SJSA1 (cell line): ENCODE measurements around the gene OR51E1. TPM values are rescaled to one million over a fixed set of nuclear protein-coding genes. Genes with fewer than 3 reads are reported as not detected.

Experiments used
- DNase-seq, 2 experiments: peaks; one replicate each; pipeline ENCODE4 v3.0.0-alpha.2; 2015 to 2020; ENCODE audit warnings: low spot score in 2 of 2, low read depth in 1 of 2
- H3K27ac ChIP-seq: fragments of 250-450 bp; sonication (Bioruptor Pico); 2 replicates; pipeline ENCODE4 v1.5.1; 2020; ENCODE audit warnings: mild to moderate bottlenecking, moderate library complexity
- H3K27me3 ChIP-seq: fragments of 250-450 bp; sonication (Bioruptor Pico); replicated peaks from 2 replicates; pipeline ENCODE4 v1.5.1; 2020; ENCODE audit warnings: mild to moderate bottlenecking, moderate library complexity
- H3K36me3 ChIP-seq: fragments of 250-450 bp; sonication (Bioruptor Pico); 2 replicates; pipeline ENCODE4 v1.5.1; 2020; ENCODE audit warnings: mild to moderate bottlenecking
- H3K4me1 ChIP-seq: fragments of 250-450 bp; sonication (Bioruptor Pico); replicated peaks from 2 replicates; pipeline ENCODE4 v1.6.1; 2021; ENCODE audit warnings: mild to moderate bottlenecking
- H3K4me3 ChIP-seq: fragments of 250-450 bp; sonication (Bioruptor Pico); 2 replicates; pipeline ENCODE4 v1.5.1; 2020; ENCODE audit warnings: mild to moderate bottlenecking
- H3K9me3 ChIP-seq: fragments of 250-450 bp; sonication (Bioruptor Pico); replicated peaks from 2 replicates; pipeline ENCODE4 v1.5.1; 2020; ENCODE audit warnings: mild to moderate bottlenecking
- total RNA-seq: library from RNA; depleted of rRNA; stranded (reverse); fragments of >200 nt; shearing (Covaris generic); gene quantifications from 2 replicates; pipeline ENCODE4 v1.2.3, GENCODE V29; 2014; rRNA removed

The OR51E1 gene
- total RNA-seq, 1 experiment from 2014 or later, result 0.11 TPM

- H3K36me3 ChIP-seq, result no peaks in the 10 kb centered on the region
- DNase-seq, result no peak
- H3K27ac ChIP-seq, result no peak within 1 kb of the TSS
- no peaks in the 10 kb centered on the region; the same call in 1 of the 2 replicates for H3K27me3 ChIP-seq
- no peaks in the 10 kb centered on the region for H3K9me3 ChIP-seq
- no peak within 1 kb of the TSS for H3K4me3 ChIP-seq
- H3K4me1 ChIP-seq, result no peaks in the 10 kb centered on the region
Observed at GRCh38 chr11:4704054-4704789, 60.4 kb downstream of the OR51E1 start, which contains the start of gene MMP26. TSS of gene MMP26 (plus strand) at chr11:4704784.

GRCh38 chr11:4704790-4705334, 61.1 kb downstream of the OR51E1 start:
- Histone ChIP-seq H3K27me3 (no peaks in the 10 kb centered on the region; the same call in 1 of the 2 replicates), H3K27ac (no peak overlapping the region), H3K36me3 (no peaks in the 10 kb centered on the region), H3K4me1 (no peaks in the 10 kb centered on the region), H3K9me3 (no peaks in the 10 kb centered on the region), H3K4me3 (no peak overlapping the region)
- DNase-seq, result no peak

Other genes starting within 250 kb of the OR51E1 start
- not detected in 2 replicates for gene OR52K2, start 194.7 kb upstream of the OR51E1 start, total RNA-seq
- not detected in 2 replicates for gene OR52K1, start 161.3 kb upstream of the OR51E1 start, total RNA-seq
- not detected in 2 replicates for gene OR52M1, start 98.8 kb upstream of the OR51E1 start, total RNA-seq
- gene OR52I2, start 62.2 kb upstream of the OR51E1 start, total RNA-seq, result not detected in 2 replicates
- not detected in 2 replicates for gene OR52I1, start 49.9 kb upstream of the OR51E1 start, total RNA-seq
- gene TRIM68, start 35.8 kb upstream of the OR51E1 start, total RNA-seq, result 20.7 and 42.9 TPM in 2 replicates
- gene OR51D1, start 6.5 kb upstream of the OR51E1 start, total RNA-seq, result not detected in 2 replicates
- gene OR51E2, start 53.9 kb downstream of the OR51E1 start, total RNA-seq, result 0.09 and 0.21 TPM in 2 replicates
- not detected in 2 replicates for gene MMP26, start 60.8 kb downstream of the OR51E1 start, total RNA-seq
- gene OR51F1, start 126.0 kb downstream of the OR51E1 start, total RNA-seq, result not detected in 2 replicates
- not detected in 2 replicates for gene OR52R1, start 160.4 kb downstream of the OR51E1 start, total RNA-seq
- not detected in 2 replicates for gene OR51F2, start 177.3 kb downstream of the OR51E1 start, total RNA-seq
- not detected in 2 replicates for gene OR51S1, start 205.2 kb downstream of the OR51E1 start, total RNA-seq
- not detected in 2 replicates for gene OR51T1, start 237.9 kb downstream of the OR51E1 start, total RNA-seq